ENCODE results near the gene NF1. TPM values are rescaled to one million over a fixed set of nuclear protein-coding genes. Genes with fewer than 3 reads are reported as not detected.
A peak's percentile ranks its signal among the peaks of the same experiment; 100 is the strongest.
"Not testable (repeated sequence)": the region's sequence is repeated elsewhere in the genome, so short reads cannot be mapped to it uniquely, and the experiment has no call there.

NF1 gene
- total RNA-seq, 1 donor from 2014 or later: 37.1 TPM

- intact Hi-C loops (cut with DNase I): no loop called here
- no peak for DNase-seq (ENCODE audit: missing footprints)
- ATAC-seq: no peak
Measured at GRCh38 chr17:31114956-31115555, 20.3 kb downstream of the NF1 start.

GRCh38 chr17:31116167-31116566 lies 21.4 kb downstream of the NF1 start:
- DNase-seq (ENCODE audit: missing footprints) (no peak), ATAC-seq (no peak)
- intact Hi-C loops (cut with DNase I): no loop called here

GRCh38 chr17:31122746-31123145 lies 28.0 kb downstream of the NF1 start:
- ATAC-seq (no peak), DNase-seq (ENCODE audit: missing footprints) (no peak)
- intact Hi-C loops (cut with DNase I): no loop called here

- intact Hi-C loops (cut with DNase I): no loop called here
- ATAC-seq (no peak), DNase-seq (ENCODE audit: missing footprints) (no peak)
Measured at GRCh38 chr17:31126318-31126717, 31.5 kb downstream of the NF1 start.

GRCh38 chr17:31128241-31128640 lies 33.5 kb downstream of the NF1 start:
- DNase-seq (ENCODE audit: missing footprints): no peak
- intact Hi-C loops (cut with DNase I): no loop called here
- no peak for ATAC-seq

- DNase-seq (ENCODE audit: missing footprints) (peak; percentile 79), ATAC-seq (peak; percentile 96)
- intact Hi-C loops (cut with DNase I): loop anchor here (5.0 kb wide), 1 partner anchor 37 kb away; no protein-coding TSS in a partner anchor
Measured at GRCh38 chr17:31130286-31131224, 35.8 kb downstream of the NF1 start.

- DNase-seq (ENCODE audit: missing footprints) (no peak), ATAC-seq (no peak)
- intact Hi-C loops (cut with DNase I): loop anchor here (5.0 kb wide), 1 partner anchor 36 kb away; no protein-coding TSS in a partner anchor
Measured at GRCh38 chr17:31131299-31131698, 36.5 kb downstream of the NF1 start.

- intact Hi-C loops (cut with DNase I): loop anchor here (5.0 kb wide), 1 partner anchor 34 kb away; no protein-coding TSS in a partner anchor
- ATAC-seq: no peak
- DNase-seq (ENCODE audit: missing footprints): no peak
Measured at GRCh38 chr17:31132977-31133376, 38.2 kb downstream of the NF1 start.

GRCh38 chr17:31134576-31134975 lies 39.8 kb downstream of the NF1 start:
- no peak for ATAC-seq
- intact Hi-C loops (cut with DNase I): loop anchor here (5.0 kb wide), 1 partner anchor 33 kb away; no protein-coding TSS in a partner anchor
- DNase-seq (ENCODE audit: missing footprints): no peak

GRCh38 chr17:31136319-31136718 lies 41.5 kb downstream of the NF1 start:
- intact Hi-C loops (cut with DNase I): no loop called here
- DNase-seq (ENCODE audit: missing footprints) (no peak), ATAC-seq (no peak)

- DNase-seq (ENCODE audit: missing footprints) (no peak), ATAC-seq (no peak)
- intact Hi-C loops (cut with DNase I): no loop called here
Measured at GRCh38 chr17:31140111-31140510, 45.3 kb downstream of the NF1 start.

GRCh38 chr17:31144428-31144827 lies 49.7 kb downstream of the NF1 start:
- intact Hi-C loops (cut with DNase I): no loop called here
- no peak for DNase-seq (ENCODE audit: missing footprints)
- ATAC-seq: no peak

GRCh38 chr17:31144836-31145235 lies 50.1 kb downstream of the NF1 start:
- ATAC-seq: no peak
- no peak for DNase-seq (ENCODE audit: missing footprints)
- intact Hi-C loops (cut with DNase I): no loop called here

GRCh38 chr17:31147507-31148202 lies 52.9 kb downstream of the NF1 start:
- ATAC-seq (no peak), DNase-seq (ENCODE audit: missing footprints) (no peak)
- intact Hi-C loops (cut with DNase I): no loop called here

- DNase-seq (ENCODE audit: missing footprints) (no peak), ATAC-seq (no peak)
- intact Hi-C loops (cut with DNase I): no loop called here
Measured at GRCh38 chr17:31148205-31148604, 53.4 kb downstream of the NF1 start.

- intact Hi-C loops (cut with DNase I): no loop called here
- DNase-seq (ENCODE audit: missing footprints) (no peak), ATAC-seq (no peak)
Measured at GRCh38 chr17:31152271-31152670, 57.5 kb downstream of the NF1 start.

GRCh38 chr17:31155208-31155810 lies 60.5 kb downstream of the NF1 start:
- intact Hi-C loops (cut with DNase I): no loop called here
- ATAC-seq (no peak), DNase-seq (ENCODE audit: missing footprints) (no peak)

GRCh38 chr17:31156326-31156725 lies 61.5 kb downstream of the NF1 start:
- DNase-seq (ENCODE audit: missing footprints) (no peak), ATAC-seq (no peak)
- intact Hi-C loops (cut with DNase I): no loop called here

GRCh38 chr17:31156864-31157263 lies 62.1 kb downstream of the NF1 start:
- ATAC-seq; intact Hi-C loops (cut with DNase I); DNase-seq (ENCODE audit: missing footprints): not testable (repeated sequence)

All from Right ventricle myocardium inferior (tissue), 1 donor.